HG02588 (cell line): Measurements from ENCODE around the gene PAFAH2.

Experiments used
- ATAC-seq: cut with Tn5 transposase; IDR thresholded peaks from one replicate; pipeline ENCODE4 v1.9.1; 2021; ENCODE audit warnings: mild to moderate bottlenecking, moderate library complexity; ENCODE audit not compliant: unreplicated experiment

PAFAH2 gene

DNA sequence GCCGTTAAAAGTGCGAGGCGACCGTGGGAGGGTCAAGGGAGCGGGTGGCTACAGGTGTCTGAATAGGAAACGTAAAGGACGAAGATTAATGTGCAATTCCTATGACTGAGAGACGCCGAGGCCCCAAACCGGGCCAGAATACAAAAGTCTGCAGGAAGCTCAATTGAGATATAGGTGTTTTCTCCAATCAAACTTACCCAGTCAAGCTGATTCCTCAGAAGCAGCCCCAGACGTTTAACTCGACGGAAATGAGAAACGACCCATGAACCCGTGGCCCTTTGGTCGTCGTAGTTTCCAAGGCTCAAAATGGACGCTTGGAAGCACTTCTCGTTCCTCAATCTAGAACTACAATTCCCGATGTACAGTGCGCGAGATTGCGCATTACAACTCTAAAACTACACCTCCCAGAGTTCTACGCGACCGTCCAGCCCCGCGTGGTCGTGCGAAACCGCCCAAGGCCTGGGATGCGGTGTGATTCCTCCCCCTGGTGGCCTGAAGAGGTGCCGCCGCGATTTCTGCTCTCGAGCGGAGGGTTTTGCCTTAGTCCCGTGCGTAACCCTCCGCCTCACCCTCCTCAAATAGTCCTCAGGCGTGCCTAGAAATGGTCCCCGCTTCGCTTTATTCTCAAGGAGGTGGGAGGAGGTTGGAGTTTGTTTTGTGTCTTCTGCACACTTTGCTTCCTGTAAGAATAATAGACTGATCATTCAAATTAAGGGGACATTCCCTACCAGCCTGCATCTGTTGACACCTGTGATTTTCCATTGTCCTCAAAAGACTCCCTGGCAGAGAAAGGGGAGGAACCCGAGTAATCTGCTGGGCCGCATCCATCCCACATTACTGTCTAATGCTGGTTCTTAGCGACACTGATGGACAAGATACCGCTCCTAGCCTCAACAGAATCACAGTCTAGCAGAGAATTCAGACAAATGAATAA, at the start of gene PAFAH2:
PAFAH2 (minus strand) TSS at position 236 of the 934 bp plus-strand sequence. CDS start 7,247 bp downstream, outside the sequence.
- peak; percentile 93 for ATAC-seq

DNA sequence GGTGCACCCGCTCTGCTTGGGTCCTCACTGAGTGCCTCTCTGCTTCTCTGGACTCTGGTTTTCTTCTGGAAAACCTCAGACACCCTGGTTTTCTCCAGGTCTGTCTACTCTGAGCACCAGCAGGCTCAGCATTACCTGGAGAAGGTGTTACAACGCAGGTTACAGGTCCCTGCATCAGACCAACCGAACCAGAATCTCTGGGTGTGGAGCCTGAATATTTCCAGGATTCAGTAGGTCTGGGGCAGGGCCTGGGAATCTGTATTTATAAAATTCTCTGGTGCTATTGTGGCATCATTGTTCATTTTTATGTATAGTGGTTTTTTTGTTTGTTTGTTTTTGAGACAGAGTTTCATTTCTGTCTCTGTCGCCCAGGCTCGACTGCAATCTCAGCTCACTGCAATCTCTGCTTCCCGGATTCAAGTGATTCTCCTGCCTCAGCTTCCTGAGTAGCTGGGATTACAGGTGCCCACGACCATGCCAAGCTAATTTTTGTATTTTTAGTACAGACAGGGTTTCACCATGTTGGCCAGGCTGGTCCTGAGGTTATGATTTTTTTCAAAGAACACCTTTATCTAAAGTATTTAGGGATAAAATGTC, 49.5 kb upstream of the PAFAH2 start:
- ATAC-seq: no peak

- no peak for ATAC-seq
Observed at GRCh38 chr1:26046246-26047095, 48.6 kb upstream of the PAFAH2 start.

GRCh38 chr1:26045722-26046245, 47.9 kb upstream of the PAFAH2 start, which contains the start of gene SLC30A2:
TSS of gene SLC30A2 (minus strand) at chr1:26046118. CDS start at chr1:26045896, 222 bp downstream.
- ATAC-seq: no peak

GRCh38 chr1:26044971-26045721, 47.3 kb upstream of the PAFAH2 start:
- ATAC-seq: no peak

GRCh38 chr1:26044414-26044813, 46.6 kb upstream of the PAFAH2 start:
- ATAC-seq: no peak

- no peak for ATAC-seq
Observed at GRCh38 chr1:26043765-26044164, 45.9 kb upstream of the PAFAH2 start.

DNA sequence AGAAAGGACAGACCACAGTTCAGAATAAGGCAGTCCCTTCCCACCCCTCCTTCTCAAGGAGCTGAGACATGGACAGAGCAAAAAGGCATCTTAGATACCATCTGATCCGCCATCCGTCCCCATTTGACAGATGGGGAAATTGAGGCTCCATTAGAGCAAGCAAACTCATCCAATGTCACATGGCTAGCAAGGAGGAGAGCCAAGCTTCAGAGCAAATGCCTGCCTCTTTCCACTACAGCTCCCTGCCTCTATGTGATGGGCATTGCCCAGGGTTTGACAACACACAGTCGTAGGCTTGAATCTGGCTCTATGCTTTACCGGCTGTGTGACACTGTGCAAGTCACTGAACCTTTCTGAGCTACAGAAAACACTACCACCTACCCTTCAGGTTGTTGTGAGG, 44.1 kb upstream of the PAFAH2 start:
- no peak for ATAC-seq

DNA sequence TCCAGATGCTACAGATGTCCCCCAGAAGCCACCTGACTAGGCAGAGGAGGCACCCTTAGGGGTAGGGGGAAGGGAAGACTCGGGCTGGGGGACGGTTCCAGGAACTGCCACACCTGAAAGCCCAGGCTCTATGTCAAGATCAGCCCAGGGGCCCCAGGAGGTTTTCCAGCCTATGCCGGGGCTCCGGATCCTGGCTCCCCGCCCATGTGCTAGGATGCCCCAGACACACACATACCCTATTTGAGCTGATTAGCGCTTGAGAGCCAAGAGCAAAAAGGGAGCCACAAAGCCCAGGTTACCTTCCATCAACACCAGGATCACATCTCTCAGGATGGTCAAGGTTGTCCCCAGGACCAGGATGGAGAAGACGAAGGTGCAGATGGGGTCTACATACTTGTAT, 43.5 kb upstream of the PAFAH2 start:
- ATAC-seq: no peak

DNA sequence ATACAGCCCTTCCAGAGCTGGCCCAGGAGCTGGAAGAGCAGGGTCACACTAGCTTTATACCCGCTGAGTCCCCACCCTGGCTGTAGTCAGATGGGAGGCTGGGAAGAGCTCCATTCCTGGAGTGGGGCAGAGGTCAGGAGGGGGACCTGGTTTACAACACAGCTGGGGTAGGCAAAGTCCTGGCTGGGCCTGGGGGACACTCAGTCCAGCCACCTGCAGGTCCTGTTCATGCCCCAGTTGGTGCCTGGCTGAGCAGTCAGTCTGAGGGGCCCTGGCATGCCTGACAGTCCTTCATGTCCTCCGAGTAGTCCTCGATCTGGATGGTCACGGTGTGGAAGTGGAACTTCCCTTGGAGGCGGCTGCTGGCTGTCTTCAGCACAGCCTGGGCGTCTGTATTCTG, 41.0 kb upstream of the PAFAH2 start:
- ATAC-seq: no peak

GRCh38 chr1:26038477-26038876, 40.6 kb upstream of the PAFAH2 start:
- no peak for ATAC-seq

DNA sequence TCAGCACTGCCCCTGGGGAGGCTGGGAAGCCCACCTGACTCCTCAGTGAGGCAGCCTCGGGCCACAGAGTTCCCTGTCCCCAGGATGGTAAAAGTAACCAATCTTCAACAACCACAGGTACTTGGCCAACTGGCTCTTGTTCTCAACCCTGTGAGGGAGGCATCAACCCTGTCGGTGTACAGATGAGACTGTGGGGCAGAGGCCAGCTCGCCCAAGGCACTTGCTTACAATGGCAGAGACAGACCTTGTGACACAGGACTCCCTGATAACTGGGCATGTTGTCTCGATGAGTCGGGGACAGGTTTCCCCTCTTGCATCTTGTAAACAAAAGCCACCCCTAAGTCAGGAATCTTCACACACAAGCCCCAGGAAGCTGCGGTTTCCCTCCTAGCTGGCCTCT, 40.0 kb upstream of the PAFAH2 start:
- ATAC-seq: no peak

DNA sequence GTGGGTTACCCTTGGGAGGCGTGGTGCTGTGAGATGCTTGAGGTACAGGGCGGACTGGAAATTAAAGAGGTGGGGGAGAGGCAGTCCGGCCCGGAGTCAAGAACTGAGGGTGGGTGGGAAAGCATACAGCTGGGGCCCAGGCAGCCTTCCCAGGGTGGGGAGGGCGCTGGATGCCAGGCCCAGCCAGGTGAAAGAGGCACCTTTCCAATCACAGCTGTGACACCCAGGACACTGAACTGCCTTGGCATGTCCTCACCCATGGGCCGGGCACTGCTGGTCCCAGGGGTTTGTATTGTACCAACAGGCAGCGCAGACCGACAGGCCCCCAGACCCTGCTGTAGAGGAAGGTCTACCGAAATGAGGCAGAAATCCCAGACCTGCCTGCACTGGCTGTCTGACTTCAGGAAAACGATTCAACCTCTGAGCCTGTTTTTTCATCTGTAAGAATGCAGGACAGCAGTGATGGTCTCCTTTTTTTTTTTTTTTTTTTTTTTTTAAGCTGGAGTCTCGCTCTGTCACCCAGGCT, 39.0 kb upstream of the PAFAH2 start:
- no peak for ATAC-seq

- ATAC-seq: peak; percentile 66
Observed at GRCh38 chr1:26035959-26036755, 38.3 kb upstream of the PAFAH2 start.

DNA sequence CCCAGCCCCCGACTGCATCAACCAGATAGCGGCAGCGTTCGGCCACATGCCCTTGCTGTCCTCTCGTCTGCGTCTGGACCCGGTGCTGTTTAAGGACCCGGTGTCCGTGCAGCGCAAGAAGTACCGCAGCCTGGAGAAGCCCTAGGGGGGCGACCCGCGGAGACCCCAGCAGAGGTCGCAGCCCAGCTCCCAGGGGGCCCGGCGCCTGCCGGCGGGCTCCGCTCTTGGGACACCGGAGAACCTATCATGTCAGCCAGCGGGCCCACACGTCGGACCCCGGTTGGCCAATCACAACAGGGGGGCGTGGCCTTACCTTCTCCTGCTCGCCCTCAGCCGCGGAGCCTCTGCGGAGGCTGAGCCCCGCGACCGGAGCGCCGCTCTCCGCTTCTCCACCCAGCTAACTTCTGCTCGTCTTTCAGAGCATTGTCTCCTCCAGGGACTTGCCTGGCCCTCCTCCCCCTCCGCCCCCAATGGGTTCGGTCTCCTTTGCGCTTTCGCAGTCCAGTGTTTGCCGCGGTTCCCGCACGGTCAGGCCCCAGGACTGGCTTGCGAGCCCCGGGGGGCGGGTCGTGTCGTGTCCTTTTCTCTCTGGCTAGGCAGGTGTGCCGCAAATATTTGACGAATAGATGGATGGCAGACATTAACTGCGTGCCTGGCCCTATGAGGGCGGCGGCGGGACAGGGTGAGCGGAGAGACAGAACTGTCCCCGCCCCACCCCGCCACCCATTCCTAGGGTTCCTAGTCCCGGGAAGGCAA, 37.5 kb upstream of the PAFAH2 start:
- ATAC-seq: peak; percentile 82

GRCh38 chr1:26034504-26035202, 36.8 kb upstream of the PAFAH2 start:
- no peak for ATAC-seq

GRCh38 chr1:26032656-26033357, 34.9 kb upstream of the PAFAH2 start:
- no peak for ATAC-seq
